IMR-90 (cell line): ENCODE measurements around the gene PIGC. TPM values are rescaled to one million over a fixed set of nuclear protein-coding genes. Genes with fewer than 3 reads are reported as not detected.

Source experiments
- ATAC-seq: fragments of 200-7000 bp; cut with Tn5 transposase; 2 replicates; pipeline ENCODE4 v1.9.1; 2020; ENCODE audit warnings: low read depth, mild to moderate bottlenecking, moderate library complexity
- BruUV-seq: library from RNA; stranded (reverse); fragments of 400-500 nt; replicated peaks from 2 replicates; lab custom pipeline; 2021; lab: Mats Ljungman, UMichigan
- CTCF ChIA-PET: fragments of 300-600 bp; formaldehyde crosslinking; extraction: SDS; loops from one replicate; lab custom pipeline; 2021; ENCODE audit warnings: antibody characterized with exemption; lab: Yijun Ruan, JAX
- POLR2A ChIA-PET: fragments of 300-600 bp; sonication (Branson Sonifier 250); formaldehyde crosslinking; loops from one replicate; lab custom pipeline; 2022; ENCODE audit warnings: antibody characterized with exemption; ENCODE audit not compliant: unreplicated experiment; lab: Charles Lee
- DNase-seq: peaks from one replicate; pipeline ENCODE4 v3.0.0; 2013
- H2AFZ ChIP-seq: replicated peaks from 2 replicates; pipeline ENCODE3; 2013; ENCODE audit warnings: low read length, mild to moderate bottlenecking; ENCODE audit not compliant: poor library complexity
- H2AK5ac ChIP-seq: 2 replicates; pipeline ENCODE4 v1.6.1; 2013; ENCODE audit warnings: low read depth, low read length, inconsistent platforms
- H2AK9ac ChIP-seq: replicated peaks from 2 replicates; pipeline ENCODE3; 2013; ENCODE audit warnings: mild to moderate bottlenecking, low read depth, low read length, moderate library complexity; ENCODE audit not compliant: poor library complexity
- H2BK120ac ChIP-seq: 2 replicates; pipeline ENCODE4 v1.6.1; 2013; ENCODE audit warnings: low read depth, low read length, inconsistent platforms
- H2BK15ac ChIP-seq: 3 replicates; pipeline ENCODE4 v1.6.1; 2013; ENCODE audit warnings: low read depth, low read length, inconsistent platforms
- H2BK20ac ChIP-seq: 2 replicates; pipeline ENCODE4 v1.6.1; 2013; ENCODE audit warnings: low read depth, mild to moderate bottlenecking, inconsistent platforms, low read length, moderate library complexity
- H2BK5ac ChIP-seq: 2 replicates; pipeline ENCODE4 v1.6.1; 2013; ENCODE audit warnings: mild to moderate bottlenecking, low read depth, low read length, inconsistent platforms; ENCODE audit not compliant: poor library complexity, severe bottlenecking
- H3K14ac ChIP-seq: replicated peaks from 2 replicates; pipeline ENCODE4 v1.6.1; 2013; ENCODE audit warnings: low read depth, low read length, inconsistent platforms
- H3K18ac ChIP-seq: 2 replicates; pipeline ENCODE4 v1.6.1; 2013; ENCODE audit warnings: low read depth, low read length, control low read depth
- H3K23ac ChIP-seq: 2 replicates; pipeline ENCODE4 v1.6.1; 2013; ENCODE audit warnings: low read depth, low read length, inconsistent platforms
- H3K27ac ChIP-seq: 2 replicates; pipeline ENCODE4 v1.5.1; 2013; ENCODE audit warnings: mild to moderate bottlenecking, control low read depth, low read length; ENCODE audit not compliant: insufficient read depth
- H3K27me3 ChIP-seq: 2 replicates; pipeline ENCODE4 v1.6.1; 2013; ENCODE audit warnings: low read length; ENCODE audit not compliant: control insufficient read depth, insufficient read depth
- H3K36me3 ChIP-seq: 2 replicates; pipeline ENCODE4 v1.6.1; 2013; ENCODE audit warnings: low read length, mixed read lengths; ENCODE audit not compliant: control insufficient read depth, insufficient read depth
- H3K4ac ChIP-seq: 2 replicates; pipeline ENCODE4 v1.6.1; 2013; ENCODE audit warnings: low read depth, low read length, inconsistent platforms
- H3K4me1 ChIP-seq: 2 replicates; pipeline ENCODE4 v1.6.1; 2013; ENCODE audit warnings: low read length, mixed read lengths; ENCODE audit not compliant: control insufficient read depth, insufficient read depth
- H3K4me2 ChIP-seq: 2 replicates; pipeline ENCODE4 v1.6.1; 2013; ENCODE audit warnings: low read depth, mild to moderate bottlenecking, control low read depth, low read length, moderate library complexity
- H3K4me3 ChIP-seq: 2 replicates; pipeline ENCODE4 v1.5.1; 2013; ENCODE audit warnings: low read depth, mild to moderate bottlenecking, control low read depth, low read length, moderate library complexity; ENCODE audit not compliant: insufficient read depth
- H3K56ac ChIP-seq: 2 replicates; pipeline ENCODE4 v1.6.1; 2013; ENCODE audit warnings: low read length, inconsistent platforms; ENCODE audit not compliant: insufficient read depth; ENCODE audit errors: extremely low read depth
- H3K79me1 ChIP-seq, 2 experiments: 2 replicates each; pipeline ENCODE4 v1.6.1; 2013; ENCODE audit warnings: low read length in 2 of 2, inconsistent platforms in 1 of 2, low read depth in 1 of 2
- H3K9ac ChIP-seq: 2 replicates; pipeline ENCODE4 v1.6.1; 2013; ENCODE audit warnings: low read depth, low read length, control low read depth
- H3K9me1 ChIP-seq: 2 replicates; pipeline ENCODE4 v1.6.1; 2013; ENCODE audit warnings: low read length, inconsistent platforms; ENCODE audit not compliant: insufficient read depth
- H3K9me3 ChIP-seq: 2 replicates; pipeline ENCODE4 v1.6.1; 2013; ENCODE audit warnings: low read length; ENCODE audit not compliant: control insufficient read depth, insufficient read depth
- H4K20me1 ChIP-seq: 2 replicates; pipeline ENCODE4 v1.6.1; 2013; ENCODE audit warnings: low read length, inconsistent platforms; ENCODE audit not compliant: insufficient read depth
- H4K5ac ChIP-seq: 2 replicates; pipeline ENCODE4 v1.6.1; 2013; ENCODE audit warnings: mild to moderate bottlenecking, low read depth, low read length, control low read depth
- H4K8ac ChIP-seq, 2 experiments: 2 replicates each; pipeline ENCODE4 v1.6.1; 2013; ENCODE audit warnings: low read depth in 2 of 2, low read length in 2 of 2, control low read depth in 1 of 2, inconsistent platforms in 1 of 2
- H4K91ac ChIP-seq: 2 replicates; pipeline ENCODE4 v1.6.1; 2013; ENCODE audit warnings: low read depth, low read length, inconsistent platforms; ENCODE audit not compliant: insufficient read depth
- CHD1 ChIP-seq: IDR thresholded peaks from 2 replicates; pipeline ENCODE4 v1.6.1; 2012; ENCODE audit warnings: low read depth, low read length, improper control_type of control experiment
- FOS ChIP-seq: fragments of 150-350 bp; IDR thresholded peaks from 2 replicates; pipeline ENCODE4 v1.6.1; 2016; ENCODE audit warnings: low read depth, low read length
- MXI1 ChIP-seq: IDR thresholded peaks from 2 replicates; pipeline ENCODE4 v1.6.1; 2012; ENCODE audit warnings: low read depth, mild to moderate bottlenecking, low read length, moderate library complexity, borderline replicate concordance
- dilution Hi-C: fragments of 300-500 bp; cut with HindIII; formaldehyde crosslinking; loops from one replicate; pipeline ENCODE4 v1.14.3; 2018; ENCODE audit warnings: low sequenced_read_pairs; ENCODE audit not compliant: unreplicated experiment
- in situ Hi-C: fragments of 300-500 bp; cut with MboI; formaldehyde crosslinking; loops from 3 replicates; pipeline ENCODE4 v1.14.3; 2019; ENCODE audit warnings: low sequenced_read_pairs, inconsistent platforms, mixed read lengths
- intact Hi-C: fragments of 100-400 bp; cut with micrococcal nuclease; formaldehyde crosslinking; loops from 2 replicates; pipeline ENCODE4 v1.10.0; 2022
- polyA plus RNA-seq, 3 experiments: library from polyadenylated mRNA; depleted of rRNA; stranded (reverse); fragments of >200 nt; gene quantifications; 2 replicates each; pipeline ENCODE4 v1.2.3, GENCODE V29; 2012; ENCODE audit warnings: low replicate concordance in 1 of 3
- total RNA-seq: library from RNA; depleted of rRNA; stranded (reverse); fragments of >200 nt; gene quantifications from 2 replicates; pipeline ENCODE4 v1.2.3, GENCODE V29; 2012
- TF ChIP-seq, protein P1 (sequence below): fragments of 150-350 bp; IDR thresholded peaks from 2 replicates; pipeline ENCODE4 v1.6.1; 2016; ENCODE audit warnings: low read depth, mild to moderate bottlenecking, low read length, moderate library complexity, borderline replicate concordance

The PIGC gene
- total and polyA plus RNA-seq, 2 of the 4 experiments (the other 2 are of a cell fraction), result 14.9 to 15.8 TPM

DNA sequence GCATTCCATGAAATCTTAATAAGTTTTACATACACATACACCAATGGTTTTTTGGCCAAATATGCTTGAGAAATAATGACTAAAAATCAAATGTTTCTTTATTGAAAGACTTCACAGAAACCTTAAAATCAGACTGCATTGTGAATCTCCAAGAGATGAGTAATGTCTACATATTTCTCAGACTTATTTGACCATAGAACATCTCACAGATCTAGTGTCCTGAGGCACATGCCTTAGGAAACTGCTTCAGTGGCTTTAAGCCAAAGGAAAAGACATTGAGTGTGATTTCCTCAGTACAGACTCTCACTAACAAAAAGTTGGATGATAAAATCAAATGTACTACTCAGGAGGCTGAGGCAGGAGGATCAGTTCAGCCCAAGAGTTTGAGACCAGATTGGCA lies 29.5 kb downstream of the PIGC start:
- Histone ChIP-seq H3K9me1 (no peaks in the 10 kb centered on the region), H2AK9ac (no peak overlapping the region), H2AFZ (no peak overlapping the region), H3K14ac (no peak overlapping the region), H4K20me1 (no peaks in the 10 kb centered on the region), H3K4me2 (no peak overlapping the region), H3K27me3 (no peaks in the 10 kb centered on the region), H3K27ac (no peak overlapping the region), H3K4me1 (no peaks in the 10 kb centered on the region), H3K4ac (no peak overlapping the region), H2BK15ac (no peak overlapping the region), H2BK120ac (no peak overlapping the region), H2BK5ac (no peak overlapping the region), H4K5ac (no peak overlapping the region), H3K9me3 (no peaks in the 10 kb centered on the region), H3K36me3 (no peaks in the 10 kb centered on the region), H3K79me1 (no peaks in the 10 kb centered on the region), H4K8ac (no peak overlapping the region), H3K18ac (no peak overlapping the region), H4K91ac (no peak overlapping the region), H2BK20ac (no peak overlapping the region), H3K4me3 (no peak overlapping the region), H3K56ac (no peak overlapping the region), H2AK5ac (no peak overlapping the region), H3K23ac (no peak overlapping the region), H3K9ac (no peak overlapping the region)
- intact Hi-C loops, result no loop called here
- no TSS peak for BruUV-seq
- dilution Hi-C loops, result no loop called here
- DNase-seq (peak; percentile 57), ATAC-seq (0 out of 2 replicates have a peak, but pooled peaks have one; percentile 14)
- CTCF ChIA-PET, result no interaction called here
- in situ Hi-C loops, result loop anchor here (25.0 kb wide), 1 partner anchor 602 kb away; no protein-coding TSS in a partner anchor
- no peak for TF ChIP-seq CHD1
- TF ChIP-seq, protein P1, sequence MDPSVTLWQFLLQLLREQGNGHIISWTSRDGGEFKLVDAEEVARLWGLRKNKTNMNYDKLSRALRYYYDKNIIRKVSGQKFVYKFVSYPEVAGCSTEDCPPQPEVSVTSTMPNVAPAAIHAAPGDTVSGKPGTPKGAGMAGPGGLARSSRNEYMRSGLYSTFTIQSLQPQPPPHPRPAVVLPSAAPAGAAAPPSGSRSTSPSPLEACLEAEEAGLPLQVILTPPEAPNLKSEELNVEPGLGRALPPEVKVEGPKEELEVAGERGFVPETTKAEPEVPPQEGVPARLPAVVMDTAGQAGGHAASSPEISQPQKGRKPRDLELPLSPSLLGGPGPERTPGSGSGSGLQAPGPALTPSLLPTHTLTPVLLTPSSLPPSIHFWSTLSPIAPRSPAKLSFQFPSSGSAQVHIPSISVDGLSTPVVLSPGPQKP, result no peak
- TF ChIP-seq MXI1, result no peak
- no peak for TF ChIP-seq FOS
- POLR2A ChIA-PET, result no interaction called here
